Activated CD4-positive, alpha-beta T cell treated with anti-CD3 and anti-CD28 coated beads for 48 hours (primary cell): ENCODE measurements around the gene OR14I1.

Source experiments
- DNase-seq: peaks from one replicate; pipeline ENCODE4 v3.0.0-alpha.2; 2020

Gene OR14I1

GRCh38 chr1:248702714-248703113 lies at the start of gene OR14I1:
OR14I1 (minus strand) TSS chr1:248702766.
- no peak for DNase-seq

DNA sequence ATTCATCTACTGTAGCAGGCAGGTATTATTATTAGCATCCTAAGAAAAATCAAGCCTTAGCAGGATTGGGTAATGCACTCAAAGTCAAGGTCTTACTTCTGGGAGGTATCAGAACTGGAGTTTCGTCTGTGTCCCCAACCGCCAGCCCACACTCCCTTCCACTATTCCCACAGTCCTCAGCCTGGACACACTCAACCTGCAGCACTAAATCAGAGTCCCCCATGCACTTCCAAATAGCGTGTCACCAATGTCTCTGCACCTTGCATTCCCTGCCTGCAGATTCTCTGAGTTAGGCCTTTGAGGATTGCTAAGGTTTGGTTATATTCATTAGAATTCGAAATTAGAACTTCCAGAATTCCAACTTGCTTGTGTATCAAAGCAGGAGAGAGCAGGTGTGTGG lies 49.1 kb upstream of the OR14I1 start:
- DNase-seq = no peak

- DNase-seq = no peak
These were observed 48.6 kb upstream of the OR14I1 start for GRCh38 chr1:248751142-248751541.

- no peak for DNase-seq
These were observed 47.9 kb upstream of the OR14I1 start for GRCh38 chr1:248750496-248750895.

GRCh38 chr1:248748211-248748610 lies 45.6 kb upstream of the OR14I1 start:
- DNase-seq = no peak

- DNase-seq = no peak
These were observed 38.3 kb upstream of the OR14I1 start for GRCh38 chr1:248740876-248741275.

DNA sequence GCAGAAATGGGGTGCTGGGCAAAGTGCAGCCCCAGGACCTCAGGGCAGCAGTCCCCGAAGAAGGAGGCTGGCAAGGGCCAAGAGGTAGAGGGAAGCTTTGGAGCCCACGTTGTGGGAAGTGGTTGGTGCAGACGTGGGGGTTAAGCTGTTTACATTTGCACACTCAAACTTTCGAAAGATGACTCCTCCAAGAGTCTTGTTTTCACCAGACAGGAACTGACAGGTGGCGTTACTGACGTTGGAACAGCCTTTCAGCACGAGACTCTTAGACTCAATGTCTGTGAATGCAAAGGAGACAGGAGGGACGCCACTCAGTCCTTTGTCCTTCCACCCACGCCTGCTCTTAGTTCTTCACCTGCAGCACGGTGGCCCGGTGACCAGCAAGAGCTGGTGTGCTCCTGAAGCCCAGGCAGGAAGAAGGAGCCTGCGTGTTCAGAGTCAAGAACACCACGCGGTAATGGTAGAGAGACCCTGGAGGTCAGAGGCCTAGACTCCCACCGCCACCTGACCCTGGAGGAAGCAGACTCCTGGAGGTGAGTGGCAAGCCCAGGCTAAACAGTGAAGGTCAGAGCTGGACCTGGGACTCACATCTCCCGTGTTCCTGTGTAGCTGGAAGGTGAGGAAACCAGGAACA lies 37.1 kb upstream of the OR14I1 start:
- no peak for DNase-seq

- DNase-seq = no peak
These were observed 34.9 kb upstream of the OR14I1 start for GRCh38 chr1:248737457-248737856.

DNA sequence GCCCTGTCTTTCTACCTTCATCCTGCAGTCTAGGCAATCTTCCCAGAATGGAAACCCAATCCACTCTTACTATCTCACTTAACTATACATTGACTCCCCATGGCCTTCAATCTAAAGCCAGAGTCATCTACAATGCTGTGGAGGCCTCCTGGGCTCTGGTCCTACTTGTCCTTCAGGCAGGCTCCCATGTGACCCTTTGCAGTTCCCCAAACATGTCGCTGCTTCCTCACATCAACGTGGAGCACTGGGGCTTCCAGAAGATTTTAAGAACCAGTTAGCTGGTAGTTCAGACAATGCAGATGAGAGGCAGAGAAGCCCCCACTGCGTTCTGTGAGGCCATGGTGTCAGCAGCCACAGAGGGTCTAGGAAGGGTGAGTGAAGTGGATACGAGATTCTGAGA lies 34.4 kb upstream of the OR14I1 start:
- no peak for DNase-seq

- DNase-seq = no peak
These were observed 31.0 kb upstream of the OR14I1 start for GRCh38 chr1:248733566-248733965.

GRCh38 chr1:248730507-248731335 lies 28.2 kb upstream of the OR14I1 start:
- DNase-seq = no peak

GRCh38 chr1:248714248-248714647 lies 11.7 kb upstream of the OR14I1 start:
- DNase-seq = no peak

- no peak for DNase-seq
These were observed 7.8 kb upstream of the OR14I1 start for GRCh38 chr1:248710305-248710900.

DNA sequence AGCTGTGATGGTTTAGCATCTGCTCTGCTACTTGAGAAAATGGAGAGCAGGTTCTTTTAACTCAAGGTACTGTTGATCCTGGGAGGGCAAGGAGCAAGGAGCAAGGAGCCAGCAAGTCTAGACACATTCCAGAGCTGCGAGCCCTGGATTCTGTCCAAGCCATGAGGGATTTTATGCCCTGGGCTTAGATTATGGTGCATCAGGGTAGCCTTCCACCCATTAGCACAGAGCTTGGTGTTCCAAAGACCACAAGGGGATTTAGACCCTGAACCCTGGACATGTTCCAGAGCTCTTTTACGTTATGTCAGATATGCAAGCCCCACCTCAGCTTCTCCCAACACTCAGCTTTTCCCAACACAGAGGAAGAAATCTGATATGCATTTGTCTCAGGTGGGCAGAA lies 2.0 kb upstream of the OR14I1 start:
- no peak for DNase-seq

DNA sequence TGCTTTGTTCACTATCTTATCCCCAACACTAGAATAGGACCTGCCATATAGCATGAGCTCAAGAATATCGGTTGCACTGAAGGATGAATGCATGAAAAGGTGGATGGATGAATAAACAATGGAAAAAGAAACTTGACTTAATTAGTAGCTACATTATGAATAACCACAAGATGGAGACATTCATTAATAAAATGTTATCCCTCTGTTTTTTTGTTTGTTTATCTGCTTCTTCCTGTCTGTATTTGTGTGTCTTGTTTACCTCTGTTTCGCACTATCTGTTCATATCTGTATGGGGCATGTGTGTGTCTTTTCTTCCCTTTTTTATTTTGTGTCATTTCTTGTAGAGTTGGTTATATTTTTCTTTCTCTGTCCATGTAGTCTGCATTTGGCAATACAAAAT lies 1.1 kb upstream of the OR14I1 start:
- no peak for DNase-seq

- DNase-seq = no peak
These were observed 3.5 kb downstream of the OR14I1 start for GRCh38 chr1:248699099-248699498.

GRCh38 chr1:248697907-248698306 lies 4.7 kb downstream of the OR14I1 start:
- DNase-seq = no peak

DNA sequence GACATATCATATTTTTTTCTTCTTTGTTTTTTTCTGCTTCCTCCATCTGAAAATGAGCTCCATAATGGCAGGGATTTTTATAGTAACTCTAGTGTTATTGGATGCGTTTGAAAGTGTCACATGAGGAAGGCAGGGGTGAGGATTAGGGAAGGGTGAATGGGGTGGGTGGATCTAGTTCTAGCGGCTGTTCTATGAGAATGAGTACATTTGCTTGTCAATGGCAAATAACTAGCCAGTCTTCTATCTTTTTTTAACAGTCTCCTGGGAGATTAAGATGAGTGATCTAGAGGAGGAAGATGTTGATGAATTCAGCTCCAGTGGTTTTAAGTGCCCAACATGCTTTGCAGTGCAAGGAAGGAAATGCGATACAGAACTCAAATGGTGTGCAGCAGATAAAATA lies 5.8 kb downstream of the OR14I1 start:
- DNase-seq = no peak

DNA sequence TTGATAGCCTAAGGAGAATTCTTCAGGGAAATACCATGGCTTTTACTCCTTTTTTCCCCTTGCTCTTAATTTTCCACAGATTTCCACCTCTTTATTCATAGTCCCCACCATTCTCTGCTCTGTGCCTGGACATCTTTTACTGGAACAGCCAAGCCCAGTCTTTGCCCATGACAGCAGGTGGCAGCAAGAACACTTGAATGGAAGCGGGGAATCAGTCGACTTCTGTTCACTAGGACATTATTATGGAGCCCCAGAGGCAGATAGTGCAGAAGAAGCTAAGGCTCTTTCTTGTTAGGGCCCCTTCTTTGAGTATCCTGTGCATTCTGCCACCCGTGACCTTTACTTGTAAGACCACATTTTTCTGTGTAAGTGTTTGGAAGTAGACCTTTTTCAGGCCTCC lies 6.3 kb downstream of the OR14I1 start:
- DNase-seq = no peak

GRCh38 chr1:248695451-248696132 lies 7.0 kb downstream of the OR14I1 start:
- DNase-seq = no peak

- no peak for DNase-seq
These were observed 10.9 kb downstream of the OR14I1 start for GRCh38 chr1:248691567-248692155.

- DNase-seq = no peak
These were observed 13.9 kb downstream of the OR14I1 start for GRCh38 chr1:248688527-248689298.
